ENCODE measurements around the gene PTCD3.

The PTCD3 gene

DNA sequence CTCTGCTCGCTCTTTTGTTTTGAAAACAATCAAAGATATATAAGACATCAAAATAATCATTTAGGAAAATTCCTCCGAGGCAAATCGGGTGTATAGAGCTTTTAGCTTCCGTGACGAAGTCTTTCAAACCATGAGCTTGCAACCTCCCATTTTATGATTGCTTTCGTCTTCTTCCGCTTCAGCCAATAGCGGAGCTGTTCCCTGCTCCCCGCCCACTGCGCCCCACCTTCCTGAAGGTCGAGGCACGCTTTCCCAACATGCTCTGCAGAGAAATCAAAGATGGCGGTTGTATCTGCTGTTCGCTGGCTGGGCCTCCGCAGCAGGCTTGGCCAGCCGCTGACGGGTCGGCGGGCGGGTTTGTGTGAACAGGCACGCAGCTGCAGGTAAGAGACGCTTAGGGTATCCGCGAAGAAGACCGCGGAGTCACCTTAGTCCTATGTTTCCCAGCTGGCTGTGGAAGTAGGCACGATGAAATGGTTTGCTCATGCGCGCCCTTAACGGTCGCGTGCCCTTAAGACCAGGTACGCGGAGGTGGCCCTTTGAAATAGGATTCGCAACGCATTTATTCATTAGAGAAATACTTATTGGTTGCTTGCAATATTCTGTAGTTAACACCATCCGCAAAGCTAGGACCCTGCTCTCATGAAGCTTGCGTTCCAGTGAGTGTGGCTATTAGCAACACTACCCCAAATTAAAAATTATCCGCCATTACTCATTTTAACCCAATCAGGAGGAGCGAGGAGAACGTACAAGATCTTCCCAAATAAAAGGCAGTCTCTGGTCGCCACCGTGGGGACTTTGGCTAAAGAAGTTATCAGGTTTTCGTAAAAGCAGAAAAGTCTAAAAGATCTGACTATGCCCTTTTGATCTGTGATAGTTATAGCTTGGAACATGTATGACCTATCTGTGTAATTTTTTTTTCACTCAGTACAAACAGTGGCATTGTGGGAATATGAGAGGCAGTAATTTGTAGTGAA is at the start of gene PTCD3:
PTCD3 (plus strand) TSS at position 267 of the 977 bp plus-strand sequence; CDS start at position 280, 13 bp downstream.
- DNase-seq = peak; percentile 95

DNA sequence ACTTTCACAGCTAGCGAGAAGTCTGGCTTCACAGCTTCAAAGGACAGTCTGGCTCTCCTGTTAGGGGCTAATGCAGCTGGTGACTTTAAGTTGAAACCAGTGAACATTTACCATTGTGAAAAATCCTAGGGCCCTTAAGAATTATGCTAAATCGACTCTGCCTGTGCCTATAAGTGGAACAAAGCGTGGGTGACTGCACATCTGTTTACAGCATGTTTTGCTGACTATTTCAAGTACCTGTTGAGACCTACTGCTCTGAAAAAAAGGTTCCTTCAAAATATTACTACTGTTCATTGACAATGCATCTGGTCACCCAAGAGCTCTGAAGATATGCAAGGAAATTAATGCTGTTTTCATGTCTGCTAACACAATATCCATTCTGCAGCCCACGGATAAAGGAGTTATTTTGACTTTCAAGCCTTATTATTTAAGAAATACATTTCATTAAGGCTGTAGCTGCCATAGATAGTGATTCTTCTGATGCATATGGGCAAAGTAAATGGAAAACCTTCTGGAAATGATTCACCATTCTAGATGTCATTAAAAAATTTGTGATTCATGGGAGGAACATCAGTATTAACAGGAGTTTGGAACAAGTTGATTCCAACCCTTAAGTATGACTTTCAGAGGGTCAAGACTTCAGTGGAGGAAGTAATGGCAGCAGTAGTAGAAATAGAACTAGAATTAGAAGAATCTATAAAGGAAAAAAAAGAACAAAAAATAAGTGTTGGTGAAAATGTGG is 49.3 kb upstream of the PTCD3 start:
- DNase-seq = no peak

DNA sequence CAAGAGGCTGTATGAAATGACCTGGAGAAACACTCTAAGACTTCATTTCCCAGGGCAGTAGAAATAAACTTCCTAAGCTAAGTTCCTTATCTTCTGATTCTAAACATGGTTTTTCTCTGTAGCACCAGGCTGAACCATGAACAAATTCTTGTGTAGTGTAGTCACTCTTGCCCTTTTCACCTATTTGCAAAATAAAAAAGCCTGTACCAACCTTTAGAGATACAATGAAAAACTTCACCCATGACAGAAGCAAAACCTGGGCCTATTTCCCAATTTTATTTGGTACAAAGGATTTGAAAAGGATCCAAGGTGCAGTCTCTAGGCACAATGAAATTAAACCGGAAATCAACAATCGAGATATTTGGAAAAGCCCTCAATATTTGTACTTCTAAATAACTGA is 44.0 kb upstream of the PTCD3 start:
- no peak for DNase-seq

DNA sequence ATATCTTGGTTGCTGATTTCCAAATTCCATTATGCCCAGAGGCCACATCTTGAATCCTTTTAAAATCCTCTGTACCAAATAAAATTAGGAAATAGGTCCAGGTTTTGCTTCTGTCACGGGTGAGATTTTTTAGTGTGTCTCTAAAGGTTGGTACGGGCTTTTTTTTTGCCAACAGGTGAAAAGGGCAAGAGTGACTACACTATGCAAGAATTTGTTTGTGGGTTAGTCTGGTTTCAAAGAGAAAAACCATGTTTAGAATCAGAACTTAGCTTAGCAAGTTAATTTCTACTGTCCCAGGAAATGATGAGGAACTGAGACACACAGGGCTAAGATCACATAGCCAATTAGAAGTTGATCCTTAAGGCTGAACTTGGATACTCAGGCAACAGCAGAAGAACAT is 42.0 kb upstream of the PTCD3 start:
- no peak for DNase-seq

DNA sequence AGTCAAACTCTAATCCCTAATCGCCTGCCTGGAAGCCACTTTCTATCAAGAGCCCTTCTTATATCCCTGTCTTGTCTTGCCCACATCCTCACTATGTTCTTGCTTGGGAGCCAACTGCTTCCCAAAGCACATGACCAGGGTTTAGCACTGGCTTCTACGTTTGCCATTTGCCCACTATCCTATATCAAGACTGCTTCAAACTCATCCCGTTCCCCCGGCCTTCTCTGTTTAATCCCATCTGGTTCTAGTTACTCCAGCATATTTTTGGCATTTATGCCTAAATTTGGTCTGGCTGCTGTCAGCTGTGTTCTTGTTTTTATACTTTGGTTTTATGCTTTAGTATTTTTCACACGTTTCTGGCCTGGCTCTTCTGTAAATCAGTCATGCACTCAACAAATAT is 40.5 kb upstream of the PTCD3 start:
- no peak for DNase-seq

DNA sequence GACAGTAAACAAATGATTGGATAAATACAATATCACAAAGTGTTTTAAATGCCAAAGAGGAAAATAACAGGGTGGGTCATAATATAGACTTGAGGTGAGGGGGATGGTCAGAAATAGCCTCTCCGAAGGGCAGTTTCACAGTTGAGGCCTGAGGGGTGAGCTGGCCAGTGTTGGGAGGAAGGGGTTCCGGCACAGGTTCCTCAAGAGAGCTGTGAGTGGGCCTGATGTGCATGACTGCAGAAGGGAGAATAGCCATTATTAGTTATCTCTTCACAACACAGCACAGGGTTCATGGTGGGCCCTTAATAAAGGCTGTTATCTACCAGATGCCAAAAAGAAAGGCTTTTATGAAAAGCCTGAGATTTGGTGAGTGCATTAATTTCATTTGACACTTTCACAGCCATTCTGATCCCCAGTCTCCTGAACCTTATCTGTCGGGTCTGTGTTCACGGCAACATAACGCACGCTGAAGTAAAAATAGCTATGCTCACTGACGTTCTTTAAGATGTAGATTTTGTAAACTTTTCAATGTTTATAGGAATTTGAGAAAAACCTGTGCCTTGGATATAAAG is 39.9 kb upstream of the PTCD3 start:
- DNase-seq = no peak

DNA sequence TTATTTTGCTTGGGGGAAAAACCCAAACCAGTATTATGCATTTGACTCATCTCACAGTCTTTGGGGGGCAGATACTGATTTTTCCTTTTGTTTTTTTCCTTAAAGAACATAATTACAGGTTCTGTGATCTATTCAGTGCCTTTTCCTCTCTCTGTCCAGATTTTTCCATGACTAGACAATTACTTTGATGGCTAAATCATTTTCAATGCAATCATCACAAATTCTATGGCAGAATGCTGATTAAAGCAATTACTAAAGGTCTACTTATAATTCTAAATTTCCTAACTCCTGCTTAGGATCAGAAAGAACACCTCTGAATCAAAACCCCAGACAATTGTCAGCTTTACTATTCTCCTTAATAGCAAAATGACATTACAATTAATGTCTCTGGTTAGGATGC is 39.1 kb upstream of the PTCD3 start:
- DNase-seq = no peak

DNA sequence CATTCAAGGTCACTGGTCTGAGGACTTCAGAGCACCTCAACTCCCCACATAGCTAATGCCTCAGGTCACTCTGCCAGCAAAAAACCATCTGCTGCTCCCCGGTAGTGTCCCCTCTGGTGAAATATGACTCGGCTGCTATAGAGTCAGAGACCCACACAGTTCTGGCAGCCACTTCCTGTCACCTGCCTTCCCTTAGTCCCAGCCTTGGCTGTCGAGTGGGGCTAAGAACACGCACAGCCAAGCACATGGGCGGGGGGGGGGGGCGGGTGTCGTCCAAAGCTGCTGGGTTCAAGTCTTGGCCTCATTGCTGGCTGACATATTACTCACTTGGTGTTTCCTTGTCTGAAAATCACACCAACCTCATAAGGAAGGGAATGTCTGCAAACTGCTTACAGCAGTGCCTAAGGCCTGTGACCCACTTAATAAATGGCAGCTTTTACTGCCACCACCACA is 37.9 kb upstream of the PTCD3 start:
- peak; percentile 56 for DNase-seq

DNA sequence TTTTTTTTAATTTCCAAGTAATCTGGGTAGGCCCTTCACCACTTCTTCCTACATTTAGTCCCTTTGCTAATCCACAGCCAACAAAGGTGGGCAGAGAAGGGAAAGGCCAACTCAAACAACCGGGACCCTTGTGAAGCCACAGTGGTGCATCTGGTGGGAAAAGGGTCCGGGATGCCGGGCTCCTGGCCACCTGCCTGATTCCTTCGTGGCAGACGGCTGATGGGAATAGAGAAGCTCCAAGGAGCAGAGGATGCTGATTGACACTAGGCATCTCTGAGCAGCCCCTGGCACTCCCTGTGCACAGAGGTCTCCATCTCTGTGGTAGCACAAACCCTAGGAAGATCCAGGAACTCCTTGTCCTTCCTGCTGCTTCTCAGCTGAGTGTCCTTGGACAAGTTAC is 37.4 kb upstream of the PTCD3 start:
- DNase-seq = no peak

DNA sequence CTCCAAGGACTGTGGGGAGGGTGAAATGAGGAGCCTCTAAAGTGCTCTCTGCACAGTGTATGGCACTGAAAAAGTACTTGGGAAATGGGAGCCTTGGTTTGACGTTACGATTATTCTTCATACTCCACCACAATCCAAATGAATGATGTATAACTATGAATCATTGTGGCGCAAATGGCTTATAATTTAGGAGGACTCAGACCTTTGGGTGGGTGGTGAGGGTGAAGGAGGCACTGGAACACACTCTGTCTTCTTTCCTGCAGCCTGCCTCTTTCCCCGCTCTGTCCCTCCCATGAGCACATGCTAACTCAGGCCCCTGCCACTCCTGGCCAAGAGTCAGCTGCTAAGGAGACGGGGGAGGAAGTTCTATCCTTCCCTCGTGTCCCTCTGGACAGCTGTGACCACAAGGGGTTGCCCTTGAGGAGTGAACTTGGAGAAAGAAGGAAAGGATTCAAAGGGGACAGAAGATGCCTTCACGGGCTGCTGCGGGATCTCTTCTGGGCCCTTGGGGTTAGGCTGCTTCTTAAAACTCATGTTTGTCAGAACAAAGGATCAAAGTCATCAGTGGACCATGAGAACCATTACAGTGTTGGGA is 36.8 kb upstream of the PTCD3 start:
- no peak for DNase-seq

DNA sequence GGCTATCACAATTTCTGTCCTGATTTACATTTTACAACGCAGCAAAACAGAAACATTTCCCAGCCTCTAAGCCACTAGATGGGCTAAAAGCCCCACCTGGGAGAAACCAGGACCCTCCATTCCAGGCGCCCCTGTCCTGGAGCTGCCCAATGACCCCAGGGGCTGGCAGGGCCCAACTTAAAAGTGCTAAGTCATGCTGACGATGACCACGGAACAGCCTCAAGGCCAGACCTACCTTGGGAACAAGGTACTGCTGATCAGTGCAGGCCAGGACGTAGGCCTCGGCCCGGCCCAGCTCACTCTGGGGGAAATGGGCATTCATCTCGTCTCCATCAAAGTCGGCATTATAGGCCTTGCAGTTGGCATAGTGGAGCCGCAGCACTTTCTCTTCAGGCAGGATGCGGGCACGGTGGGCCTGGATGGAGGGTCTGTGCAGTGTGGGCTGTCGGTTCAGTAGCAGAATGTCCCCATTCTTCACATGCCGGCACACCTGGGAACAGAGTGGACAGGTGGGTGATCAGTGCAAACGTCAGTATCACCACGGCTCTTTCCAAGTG is 36.2 kb upstream of the PTCD3 start:
- DNase-seq = no peak

DNA sequence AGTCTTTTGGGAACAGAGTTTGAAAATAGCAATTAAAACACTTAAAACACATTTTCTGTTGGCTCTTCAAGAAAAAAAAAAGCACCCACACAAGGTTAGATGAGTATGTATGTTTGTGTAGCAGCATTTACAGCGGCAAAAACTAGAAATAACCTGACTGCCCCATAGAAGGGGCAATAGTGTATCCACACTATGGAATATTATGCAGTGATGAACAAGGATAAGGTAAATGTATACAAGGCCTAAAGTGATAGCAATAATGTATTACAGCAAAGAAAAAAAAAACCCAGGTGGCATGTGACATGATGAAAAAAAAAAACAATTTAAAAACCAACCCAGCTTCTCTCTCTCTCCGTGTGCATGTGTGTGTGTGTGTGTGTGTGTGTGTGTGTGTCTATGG is 35.2 kb upstream of the PTCD3 start:
- no peak for DNase-seq

DNA sequence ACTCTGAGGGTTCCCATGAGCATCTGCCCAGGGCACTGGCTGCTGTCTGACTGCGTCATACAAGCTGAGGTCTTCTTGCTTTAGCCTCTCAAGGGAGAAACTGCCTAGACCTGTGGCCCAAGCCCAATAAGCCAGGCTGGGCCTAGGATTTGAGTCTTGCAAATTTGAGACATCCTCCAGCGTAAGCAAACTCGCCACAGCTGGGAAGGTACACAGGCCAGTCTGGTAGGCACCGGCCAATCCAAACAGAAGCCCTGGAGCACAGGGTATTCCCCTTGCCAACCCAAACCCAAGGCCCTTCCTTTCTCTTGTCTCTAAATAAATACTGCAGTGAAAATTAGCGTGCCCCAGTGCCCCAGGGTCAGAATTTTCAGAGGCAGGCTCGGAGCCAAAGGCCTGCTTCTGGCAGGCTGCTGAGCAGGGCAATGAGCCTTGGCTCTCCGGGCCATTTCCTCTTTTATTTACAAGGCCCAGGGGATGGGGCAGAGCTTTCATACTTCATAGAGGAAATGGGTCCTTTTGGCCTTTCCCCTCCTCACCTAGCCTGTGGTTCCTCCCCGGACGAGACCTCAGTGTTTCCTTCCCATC is 33.7 kb upstream of the PTCD3 start:
- DNase-seq = no peak

DNA sequence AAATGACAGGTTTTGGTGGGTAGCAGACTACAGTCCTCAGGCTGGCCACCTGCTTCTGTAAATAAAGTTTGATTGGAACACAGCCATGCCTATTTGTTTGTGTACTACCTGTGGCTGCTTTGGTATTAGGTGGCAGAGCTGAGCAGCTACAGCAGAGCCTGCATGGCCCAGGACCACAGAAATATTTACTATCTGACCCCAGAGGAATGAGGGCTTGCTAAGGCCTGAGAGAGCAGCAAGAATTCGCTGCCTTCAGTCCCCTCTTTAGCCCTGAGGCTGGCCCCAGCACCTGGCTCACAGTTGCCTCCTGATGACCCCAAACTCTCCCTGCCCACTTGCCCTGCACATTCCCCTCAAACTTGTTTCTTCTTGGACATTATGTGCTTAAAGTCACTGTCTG is 32.8 kb upstream of the PTCD3 start:
- no peak for DNase-seq

DNA sequence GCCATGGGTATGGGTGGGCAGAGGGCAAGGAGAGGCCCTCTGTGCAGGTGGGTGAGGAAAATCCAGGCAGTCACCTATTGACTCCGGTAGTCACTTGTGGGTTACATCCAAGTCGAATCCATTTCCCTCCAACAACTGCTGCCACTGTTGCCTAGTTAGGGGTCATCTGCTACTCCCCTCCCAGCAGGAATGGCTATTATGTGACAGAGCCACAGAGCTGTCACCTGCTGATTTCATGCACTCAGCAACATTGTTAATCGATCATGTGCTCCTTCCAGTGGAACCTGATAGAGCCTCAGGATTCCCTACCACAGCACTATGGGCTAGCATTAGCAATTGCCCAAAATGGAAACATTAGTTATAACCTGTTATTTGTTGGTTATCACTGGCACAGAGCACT is 31.8 kb upstream of the PTCD3 start:
- no peak for DNase-seq

DNA sequence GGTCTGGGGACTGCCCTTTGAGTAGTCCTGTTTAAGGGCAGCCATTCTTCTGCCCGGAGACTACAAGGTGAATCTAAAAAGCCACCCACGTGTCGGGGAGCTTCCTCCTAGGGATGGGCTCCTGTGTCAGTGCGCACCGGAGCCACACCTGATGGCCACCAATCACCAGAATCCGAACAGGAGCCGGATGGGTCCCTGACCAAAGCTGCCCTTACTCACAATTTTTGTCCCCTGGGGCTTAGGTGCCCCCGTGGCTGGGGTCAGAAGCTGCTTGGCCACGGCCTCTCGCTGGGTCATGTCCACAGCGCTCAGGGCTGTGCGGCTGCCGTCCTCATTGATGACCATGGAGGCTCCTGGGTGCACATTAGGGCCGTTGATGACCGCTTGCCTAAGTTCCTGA is 31.2 kb upstream of the PTCD3 start:
- no peak for DNase-seq

DNA sequence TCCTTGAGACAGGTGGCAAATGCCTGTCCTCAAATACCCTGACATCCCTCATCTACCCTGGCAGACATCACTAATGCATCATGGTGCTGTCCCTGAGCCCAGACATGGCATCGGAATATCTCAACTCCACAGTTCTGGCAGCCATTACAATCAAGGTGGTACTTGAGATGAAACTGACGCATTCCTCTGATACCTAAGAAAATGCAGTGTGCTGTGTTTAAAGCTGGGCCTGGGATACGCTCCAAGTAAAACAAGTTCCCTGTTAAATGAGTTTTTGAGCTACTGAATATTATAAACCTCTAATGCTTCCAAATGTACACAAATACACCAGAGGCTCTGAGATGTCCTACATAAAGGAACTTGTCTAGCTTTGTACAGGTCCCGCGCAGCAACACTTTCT is 30.1 kb upstream of the PTCD3 start:
- no peak for DNase-seq

DNA sequence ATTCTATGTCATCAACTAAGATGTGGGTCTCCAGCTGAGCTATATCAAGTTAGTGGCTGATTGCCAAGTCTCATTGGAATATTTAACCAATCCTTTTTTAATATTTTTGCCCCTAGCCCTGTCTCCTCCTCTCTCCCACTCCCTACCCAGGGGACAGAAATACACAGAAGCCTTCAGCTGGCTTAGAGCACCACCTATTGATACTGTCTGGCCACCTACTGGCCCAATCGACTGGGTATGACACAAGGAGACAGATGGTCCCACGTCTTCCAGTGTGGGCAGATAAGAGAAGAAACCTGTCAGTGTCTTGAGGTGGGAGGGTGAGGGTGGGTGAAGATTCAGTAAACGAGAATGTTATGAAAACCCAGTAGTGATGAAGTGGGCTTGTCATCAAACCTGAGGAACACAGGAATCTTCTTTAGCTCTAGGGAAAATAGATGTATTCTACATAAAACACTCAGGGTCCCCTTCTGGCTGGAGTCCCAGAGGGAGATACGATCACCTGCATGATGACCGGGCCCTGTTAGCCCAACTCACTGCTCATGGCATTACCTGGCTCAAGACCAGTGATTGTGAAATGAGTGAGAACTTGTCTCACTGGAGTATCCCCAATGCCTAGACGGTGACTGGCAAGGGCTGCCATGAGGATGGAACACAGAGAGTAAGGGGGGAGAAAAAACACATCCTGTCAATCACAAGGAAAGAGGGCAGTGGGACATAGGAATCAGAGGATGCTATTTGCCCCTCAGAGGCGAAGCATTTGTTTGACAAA is 27.1 kb upstream of the PTCD3 start:
- peak; percentile 65 for DNase-seq

DNA sequence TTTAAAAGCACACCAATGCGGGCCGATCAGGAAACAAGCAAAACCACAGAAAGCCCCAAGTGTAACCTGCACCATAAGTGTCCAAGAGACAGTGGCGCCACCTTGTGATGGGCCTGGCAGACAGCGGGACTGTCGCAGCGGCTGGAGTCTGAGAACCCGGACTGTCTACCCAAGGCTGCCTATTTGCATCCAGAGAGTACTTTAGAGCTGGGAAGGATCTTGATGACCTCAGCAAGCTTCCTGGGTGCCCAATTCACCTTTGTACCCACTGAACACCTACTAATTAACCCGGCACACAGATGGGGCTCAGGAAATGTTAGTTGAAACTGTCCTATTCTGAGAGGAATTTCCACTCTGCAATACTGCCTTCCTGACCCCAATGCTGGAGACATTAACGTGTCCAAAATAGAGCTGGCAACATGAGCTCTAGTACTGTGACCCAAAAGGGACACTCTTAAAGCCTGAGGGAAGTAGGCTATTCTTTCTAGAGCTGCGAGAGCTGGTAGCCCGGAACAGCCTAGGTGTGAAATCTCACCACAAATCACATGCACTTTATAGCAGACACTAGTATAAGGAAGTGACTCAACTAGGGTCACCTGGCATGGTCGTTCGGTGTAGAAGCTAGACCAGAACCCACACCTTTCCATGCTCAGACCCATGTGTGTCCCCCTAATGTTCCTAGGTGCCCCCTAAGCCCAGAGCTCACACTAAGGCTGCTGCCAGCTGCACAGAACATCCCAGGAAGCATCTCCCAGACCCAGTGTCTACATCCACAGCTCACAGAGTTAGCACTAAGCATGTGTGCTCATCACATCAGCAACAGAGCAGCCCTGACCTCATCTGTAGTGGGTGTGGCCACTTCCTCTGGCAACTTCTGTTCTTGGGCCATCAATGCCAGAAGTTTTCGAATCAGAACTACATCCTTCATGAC is 25.8 kb upstream of the PTCD3 start:
- DNase-seq = peak; percentile 87

DNA sequence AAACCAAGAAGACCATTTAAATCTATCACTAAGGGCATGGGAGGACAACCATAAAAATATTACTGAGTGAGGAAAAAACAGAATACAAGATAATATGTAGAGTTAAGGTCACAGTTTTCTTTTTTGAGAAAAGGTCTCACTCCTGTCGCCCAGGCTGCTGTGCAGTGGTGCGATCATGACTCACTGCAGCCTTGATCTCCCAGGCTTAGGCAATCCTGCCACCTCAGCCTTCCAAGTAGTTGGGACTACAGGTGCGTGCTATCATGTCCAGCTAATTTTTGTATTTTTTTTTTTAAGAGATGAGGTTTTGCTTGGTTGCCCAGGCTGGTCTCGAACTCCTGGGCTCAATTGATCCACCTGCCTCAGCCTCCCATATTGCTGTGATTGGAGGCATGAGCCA is 24.3 kb upstream of the PTCD3 start:
- DNase-seq = no peak

DNA sequence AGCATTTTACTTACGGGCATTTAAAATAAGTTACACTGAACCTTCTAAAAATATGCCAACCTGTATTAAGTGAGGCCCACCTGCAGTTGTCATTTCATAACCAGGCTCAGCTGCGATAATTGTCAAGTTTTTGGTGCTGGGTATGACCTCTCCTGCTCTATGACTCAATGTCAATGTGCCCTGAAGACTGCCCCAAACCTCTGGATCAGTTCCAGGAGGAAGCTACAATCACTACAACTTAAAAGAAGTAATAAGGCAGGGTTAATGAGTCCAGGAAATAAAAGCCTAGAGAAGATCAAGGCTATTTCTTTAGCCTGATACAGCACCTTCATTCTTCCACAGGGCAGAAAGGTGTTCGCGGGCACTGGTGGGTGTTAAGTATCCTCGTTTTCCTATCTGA is 23.3 kb upstream of the PTCD3 start:
- no peak for DNase-seq

Measured in CD4-positive, alpha-beta T cell treated with Interleukin-21 for 1 hour (primary cell).